A673 (cell line): ENCODE results near the gene GATAD2A.

ENCODE experiments used
- CTCF ChIP-seq: fragments of 300-800, 200-600 bp; sonication (generic); conservative IDR thresholded peaks from 2 replicates; pipeline ENCODE4 v1.5.1; 2017; ENCODE audit warnings: low read depth, mild to moderate bottlenecking, antibody characterized with exemption, low read length, moderate library complexity, mixed read lengths
- EZH2 ChIP-seq: fragments of 200-600 bp; sonication (generic); IDR thresholded peaks from 2 replicates; pipeline ENCODE4 v1.6.1; 2017; ENCODE audit warnings: borderline replicate concordance, low read depth, mild to moderate bottlenecking, mixed read lengths, antibody characterized with exemption, low read length; ENCODE audit not compliant: poor library complexity, severe bottlenecking

GRCh38 chr19:19453125-19453454 lies 47.6 kb downstream of the GATAD2A start:
- TF ChIP-seq CTCF (no peak), EZH2 (no peak)
